ENCODE measurements around the gene ANKRD63.

- TF ChIP-seq EP300 (IDR thresholded peaks at IDR 0.05) (no peak), CTCF (IDR thresholded peaks at IDR 0.05) (no peak), POLR2A (IDR thresholded peaks at IDR 0.05) (no peak)
Observed at GRCh38 chr15:40278026-40278425, 4.8 kb downstream of the ANKRD63 start.

All from ovary (tissue), 3 donors.